HepG2 (cell line): ENCODE results near the gene PIEZO1.

Experiments
- PCBP1 ChIP-seq: fragments of 200-400 bp; formaldehyde crosslinking; IDR thresholded peaks from 2 replicates; pipeline ENCODE4 v1.6.1; 2017; ENCODE audit warnings: mild to moderate bottlenecking, low read depth, low read length, borderline replicate concordance
- RBFOX2 ChIP-seq: fragments of 200-400 bp; formaldehyde crosslinking; IDR thresholded peaks from 2 replicates; pipeline ENCODE4 v1.6.1; 2017; ENCODE audit warnings: low read depth, mild to moderate bottlenecking, low read length
- ZNF44 ChIP-seq: sonication (generic); formaldehyde crosslinking; IDR thresholded peaks from 2 replicates; pipeline ENCODE4 v1.5.1; 2020; ENCODE audit warnings: mild to moderate bottlenecking, missing genetic modification reagents
- TF ChIP-seq, protein P1 (sequence below): sonication (generic); formaldehyde crosslinking; IDR thresholded peaks from 2 replicates; pipeline ENCODE4 v1.5.0; 2020; ENCODE audit warnings: mild to moderate bottlenecking, missing genetic modification reagents, moderate library complexity

DNA sequence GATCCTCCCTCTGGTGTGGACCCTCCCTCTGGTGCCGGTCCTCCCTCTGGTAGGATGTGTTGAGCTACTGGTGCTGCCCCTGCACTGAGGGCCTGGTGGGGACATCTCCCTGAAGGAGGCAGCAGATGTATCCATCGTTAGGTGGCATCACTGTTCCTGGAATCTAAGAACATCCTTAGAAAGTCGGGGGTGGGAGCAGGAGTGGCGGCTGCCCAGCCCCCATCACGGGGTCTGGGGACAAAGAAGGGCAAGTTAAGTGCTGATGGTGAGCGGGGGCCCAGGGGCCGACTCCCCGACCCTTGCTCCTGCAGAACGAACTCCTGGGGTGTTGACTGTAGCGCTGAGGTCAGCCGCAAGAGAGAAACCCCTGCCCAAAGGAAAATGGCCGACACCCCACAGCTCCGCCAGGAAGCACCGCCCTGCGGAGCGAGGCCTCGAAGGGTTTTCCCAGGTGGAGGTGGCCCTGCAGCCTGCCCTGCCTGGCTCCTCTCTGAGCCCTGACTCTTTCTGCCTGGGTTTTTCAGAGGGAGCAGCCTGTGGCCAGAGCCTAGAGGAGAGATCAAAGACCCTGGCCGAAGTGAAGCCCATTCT, 73.2 kb downstream of the PIEZO1 start:
- TF ChIP-seq, protein P1, sequence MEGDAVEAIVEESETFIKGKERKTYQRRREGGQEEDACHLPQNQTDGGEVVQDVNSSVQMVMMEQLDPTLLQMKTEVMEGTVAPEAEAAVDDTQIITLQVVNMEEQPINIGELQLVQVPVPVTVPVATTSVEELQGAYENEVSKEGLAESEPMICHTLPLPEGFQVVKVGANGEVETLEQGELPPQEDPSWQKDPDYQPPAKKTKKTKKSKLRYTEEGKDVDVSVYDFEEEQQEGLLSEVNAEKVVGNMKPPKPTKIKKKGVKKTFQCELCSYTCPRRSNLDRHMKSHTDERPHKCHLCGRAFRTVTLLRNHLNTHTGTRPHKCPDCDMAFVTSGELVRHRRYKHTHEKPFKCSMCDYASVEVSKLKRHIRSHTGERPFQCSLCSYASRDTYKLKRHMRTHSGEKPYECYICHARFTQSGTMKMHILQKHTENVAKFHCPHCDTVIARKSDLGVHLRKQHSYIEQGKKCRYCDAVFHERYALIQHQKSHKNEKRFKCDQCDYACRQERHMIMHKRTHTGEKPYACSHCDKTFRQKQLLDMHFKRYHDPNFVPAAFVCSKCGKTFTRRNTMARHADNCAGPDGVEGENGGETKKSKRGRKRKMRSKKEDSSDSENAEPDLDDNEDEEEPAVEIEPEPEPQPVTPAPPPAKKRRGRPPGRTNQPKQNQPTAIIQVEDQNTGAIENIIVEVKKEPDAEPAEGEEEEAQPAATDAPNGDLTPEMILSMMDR (CRISPR knock-in tag), result no peak
- no peak for TF ChIP-seq ZNF44
- TF ChIP-seq RBFOX2, result no peak
- TF ChIP-seq PCBP1, result no peak
